Esophagus squamous epithelium (tissue), 4 donors: ENCODE results near the gene GPR18. TPM values are rescaled to one million over a fixed set of nuclear protein-coding genes. Genes with fewer than 3 reads are reported as not detected.

Source experiments
- small RNA-seq, 4 donors: library from RNA; depleted of rRNA; stranded (forward); fragments of <200 nt; gene quantifications; one replicate each; pipeline ENCODE3, GENCODE V24; 2016
- total RNA-seq, 4 donors: library from RNA; depleted of rRNA; stranded (reverse); fragments of >200 nt; gene quantifications; one replicate each; pipeline ENCODE4 v1.1.0, GENCODE V29; 2016

The GPR18 gene
- total RNA-seq, 4 donors from 2014 or later = 0.19 TPM; not detected in 3

Small RNA genes within 50 kb of the gene (small RNA-seq; reads per million reads assigned to genes)
- 0 to 0.18 (median 0.14) reads per million in 4 donors for gene RN7SKP9

Other genes starting within 250 kb of the GPR18 start
- 10 to 100 TPM; 60.8 to 84.6 (median 75.0) TPM for gene UBAC2, start 57.5 kb downstream of the GPR18 start, total RNA-seq
- gene GPR183, start 49.0 kb upstream of the GPR18 start, total RNA-seq = 1 to 10 TPM in 3 of 4 donors, under 1 TPM in 1; 0.53 to 9.5 (median 3.2) TPM
- 100 to 1,000 TPM in 1 of 4 donors, 10 to 100 TPM in 3; 60.5 to 118 (median 79.0) TPM for gene TM9SF2, start 243.1 kb upstream of the GPR18 start, total RNA-seq